Measurements from ENCODE around the gene MED16.

Gene MED16, protein sequence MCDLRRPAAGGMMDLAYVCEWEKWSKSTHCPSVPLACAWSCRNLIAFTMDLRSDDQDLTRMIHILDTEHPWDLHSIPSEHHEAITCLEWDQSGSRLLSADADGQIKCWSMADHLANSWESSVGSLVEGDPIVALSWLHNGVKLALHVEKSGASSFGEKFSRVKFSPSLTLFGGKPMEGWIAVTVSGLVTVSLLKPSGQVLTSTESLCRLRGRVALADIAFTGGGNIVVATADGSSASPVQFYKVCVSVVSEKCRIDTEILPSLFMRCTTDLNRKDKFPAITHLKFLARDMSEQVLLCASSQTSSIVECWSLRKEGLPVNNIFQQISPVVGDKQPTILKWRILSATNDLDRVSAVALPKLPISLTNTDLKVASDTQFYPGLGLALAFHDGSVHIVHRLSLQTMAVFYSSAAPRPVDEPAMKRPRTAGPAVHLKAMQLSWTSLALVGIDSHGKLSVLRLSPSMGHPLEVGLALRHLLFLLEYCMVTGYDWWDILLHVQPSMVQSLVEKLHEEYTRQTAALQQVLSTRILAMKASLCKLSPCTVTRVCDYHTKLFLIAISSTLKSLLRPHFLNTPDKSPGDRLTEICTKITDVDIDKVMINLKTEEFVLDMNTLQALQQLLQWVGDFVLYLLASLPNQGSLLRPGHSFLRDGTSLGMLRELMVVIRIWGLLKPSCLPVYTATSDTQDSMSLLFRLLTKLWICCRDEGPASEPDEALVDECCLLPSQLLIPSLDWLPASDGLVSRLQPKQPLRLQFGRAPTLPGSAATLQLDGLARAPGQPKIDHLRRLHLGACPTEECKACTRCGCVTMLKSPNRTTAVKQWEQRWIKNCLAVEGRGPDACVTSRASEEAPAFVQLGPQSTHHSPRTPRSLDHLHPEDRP

DNA sequence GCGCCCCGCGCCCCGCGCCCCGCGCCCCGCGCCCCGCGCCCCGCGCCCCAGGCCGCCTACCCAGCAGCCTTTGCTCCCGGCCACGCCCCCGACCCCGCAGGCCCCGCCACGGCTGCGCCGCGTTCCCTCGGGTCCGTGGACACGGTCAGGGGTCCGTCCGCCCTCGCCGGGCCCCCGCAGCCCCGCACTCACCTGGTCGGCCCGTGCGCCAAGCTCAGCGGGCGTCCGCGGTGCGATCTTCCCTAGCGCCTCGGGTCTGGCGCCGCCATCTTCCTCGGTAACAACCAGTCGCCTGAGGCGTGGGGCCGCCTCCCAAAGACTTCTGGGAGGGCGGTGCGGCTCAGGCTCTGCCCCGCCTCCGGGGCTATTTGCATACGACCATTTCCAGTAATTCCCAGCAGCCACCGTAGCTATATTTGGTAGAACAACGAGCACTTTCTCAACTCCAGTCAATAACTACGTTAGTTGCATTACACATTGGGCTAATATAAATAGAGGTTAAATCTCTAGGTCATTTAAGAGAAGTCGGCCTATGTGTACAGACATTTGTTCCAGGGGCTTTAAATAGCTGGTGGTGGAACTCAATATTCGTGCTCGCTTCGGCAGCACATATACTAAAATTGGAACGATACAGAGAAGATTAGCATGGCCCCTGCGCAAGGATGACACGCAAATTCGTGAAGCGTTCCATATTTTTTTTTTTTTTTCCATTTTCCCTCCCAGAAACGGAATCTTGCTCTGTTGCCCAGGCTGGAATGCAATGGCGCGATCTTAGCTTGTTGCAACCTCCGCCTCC lies at the start of gene MED16, which contains the start of gene RNU6-9:
MED16 (minus strand) TSS at position 294 of the 796 bp plus-strand sequence. CDS start 2,056 bp downstream, outside the sequence.
RNU6-9 (plus strand) TSS at position 591 of the 796 bp plus-strand sequence.
- DNase-seq, result peak; percentile 95

DNA sequence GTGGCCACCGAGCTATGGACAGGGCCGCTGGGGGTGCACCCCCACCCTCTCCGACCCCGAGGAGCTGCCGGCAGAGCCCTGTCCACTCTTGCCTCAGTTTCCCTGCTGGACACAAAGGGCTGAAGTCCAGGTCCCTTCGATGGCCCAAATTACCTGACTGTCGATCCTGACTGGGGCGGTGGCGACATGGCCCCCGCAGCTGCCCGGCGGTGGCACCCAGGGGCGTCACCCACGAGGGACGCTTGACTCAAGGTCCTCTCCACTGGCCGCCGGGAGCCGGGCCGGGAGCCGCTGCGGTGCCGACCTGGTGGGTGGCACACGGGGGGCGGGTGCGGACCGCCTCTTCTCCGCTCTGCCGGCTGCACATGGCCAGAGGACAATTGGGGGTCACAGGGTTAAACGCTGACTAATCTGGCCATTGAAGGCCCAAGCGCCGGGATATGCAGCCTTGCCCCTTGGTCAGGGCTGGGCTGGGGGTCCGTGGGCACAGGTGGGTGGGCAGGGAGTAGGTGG lies 49.2 kb upstream of the MED16 start:
- DNase-seq, result no peak

DNA sequence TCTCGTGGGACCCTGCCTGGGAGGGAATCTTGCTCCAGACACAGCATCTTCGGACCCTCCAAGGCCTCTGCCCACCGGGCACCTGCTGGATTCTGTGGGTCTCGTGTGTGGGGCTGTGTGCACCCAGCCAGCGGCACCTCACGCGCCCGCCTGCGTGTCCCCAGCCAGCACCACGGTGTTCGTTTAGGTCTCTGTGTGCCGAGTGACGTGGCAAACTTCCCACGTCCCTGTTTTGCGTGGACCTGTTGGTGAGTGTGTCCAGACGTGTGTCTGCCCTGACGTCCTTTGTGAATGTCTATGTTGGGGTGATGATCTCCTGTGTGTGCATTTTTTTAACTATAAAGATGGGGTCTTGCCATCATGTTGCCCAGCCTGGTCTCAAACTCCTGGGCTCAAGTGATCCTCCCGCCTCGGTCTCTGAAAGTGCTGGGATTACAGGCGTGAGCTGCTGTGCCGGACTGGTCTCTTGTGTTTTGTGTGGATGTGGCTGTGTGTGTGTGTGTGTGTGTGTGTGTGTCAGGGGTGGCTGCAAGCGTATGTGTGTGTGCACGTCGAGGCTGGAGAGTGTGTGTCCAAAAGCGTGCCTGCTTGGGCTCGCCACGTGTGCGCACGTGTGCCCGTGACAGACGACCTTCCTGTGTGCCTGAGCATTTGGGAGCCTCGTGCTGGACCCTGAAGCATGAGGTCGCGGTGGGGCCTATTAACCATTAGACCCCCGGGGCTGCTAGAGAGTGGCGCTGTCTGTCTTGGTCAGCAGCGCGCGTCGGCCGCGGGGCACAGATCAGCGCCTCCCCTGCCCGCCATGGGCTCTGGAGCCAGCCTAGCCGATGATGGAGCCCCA lies 48.5 kb upstream of the MED16 start:
- DNase-seq, result no peak

DNA sequence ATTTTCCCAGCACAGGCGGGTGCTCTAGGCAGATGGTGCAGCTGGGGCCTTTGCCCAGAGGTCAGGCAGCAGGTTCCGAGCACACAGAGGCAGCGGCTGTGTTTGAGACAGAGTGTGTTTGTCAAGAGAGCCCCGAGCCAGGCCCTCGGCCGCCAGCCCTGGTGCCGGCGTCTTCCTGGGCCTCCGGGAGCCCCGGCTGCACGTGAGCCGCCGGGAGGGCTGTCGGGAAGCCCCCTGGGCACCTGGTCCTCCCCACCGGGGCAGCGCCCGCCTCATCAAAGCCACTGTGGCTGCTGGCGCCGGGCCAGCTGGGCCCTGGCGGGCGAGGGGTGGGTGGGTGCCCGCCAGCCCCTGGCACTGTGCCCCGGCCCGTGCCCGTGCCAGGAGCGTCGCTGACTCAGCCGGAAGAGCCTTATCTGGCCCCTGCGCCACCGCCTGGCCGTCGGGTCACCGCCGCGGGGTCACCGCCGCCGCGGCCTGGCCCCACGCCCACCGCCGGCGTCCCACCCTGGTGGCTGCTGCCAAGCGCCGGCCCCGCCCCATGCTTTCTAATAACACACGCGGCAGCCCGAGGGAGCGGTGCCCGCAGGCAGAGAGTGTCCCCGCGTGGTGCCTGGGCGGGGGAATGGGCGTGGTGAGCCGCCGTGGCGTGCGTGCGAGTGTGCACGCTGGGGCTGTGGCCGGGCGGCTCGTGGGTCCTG lies 47.8 kb upstream of the MED16 start:
- DNase-seq, result no peak

DNA sequence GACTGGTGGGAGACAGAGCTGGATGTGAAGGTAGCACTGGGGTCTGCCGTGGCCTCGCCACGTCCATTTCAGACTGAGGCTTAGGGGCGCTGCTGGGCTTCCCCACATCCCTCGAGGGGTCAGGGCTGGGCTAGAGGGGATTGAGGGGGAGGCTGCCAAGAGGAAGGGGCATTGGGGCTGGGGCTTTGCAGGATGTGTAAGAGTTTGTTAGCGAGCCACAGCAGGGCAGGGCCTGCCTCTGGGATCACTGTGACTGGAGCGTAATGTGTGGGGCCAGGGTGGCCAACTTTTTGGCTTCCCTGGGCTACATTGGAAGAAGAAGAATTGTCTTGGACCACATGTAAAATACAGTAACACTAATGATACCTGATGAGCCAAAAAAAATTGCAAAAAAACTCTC lies 46.9 kb upstream of the MED16 start:
- no peak for DNase-seq

DNA sequence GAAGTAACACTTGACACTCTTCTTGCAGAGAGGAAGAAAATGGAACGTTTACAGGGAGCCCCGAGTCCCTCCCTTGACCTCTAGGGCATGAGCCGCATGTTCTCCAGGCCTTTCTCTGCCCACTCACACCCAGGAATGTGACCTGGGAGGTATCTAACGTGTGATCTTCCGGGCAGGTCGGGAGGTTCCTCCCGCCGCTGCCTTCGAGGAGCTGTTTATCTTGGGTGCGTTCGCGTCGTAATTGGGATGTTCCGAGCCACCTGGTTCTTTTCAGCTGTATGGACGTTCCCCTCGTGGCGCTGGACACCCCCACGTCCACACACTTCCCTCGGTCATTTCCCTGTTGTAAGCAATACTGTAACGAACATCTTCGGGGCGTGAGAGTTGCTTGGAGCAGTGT lies 46.5 kb upstream of the MED16 start:
- DNase-seq, result no peak

DNA sequence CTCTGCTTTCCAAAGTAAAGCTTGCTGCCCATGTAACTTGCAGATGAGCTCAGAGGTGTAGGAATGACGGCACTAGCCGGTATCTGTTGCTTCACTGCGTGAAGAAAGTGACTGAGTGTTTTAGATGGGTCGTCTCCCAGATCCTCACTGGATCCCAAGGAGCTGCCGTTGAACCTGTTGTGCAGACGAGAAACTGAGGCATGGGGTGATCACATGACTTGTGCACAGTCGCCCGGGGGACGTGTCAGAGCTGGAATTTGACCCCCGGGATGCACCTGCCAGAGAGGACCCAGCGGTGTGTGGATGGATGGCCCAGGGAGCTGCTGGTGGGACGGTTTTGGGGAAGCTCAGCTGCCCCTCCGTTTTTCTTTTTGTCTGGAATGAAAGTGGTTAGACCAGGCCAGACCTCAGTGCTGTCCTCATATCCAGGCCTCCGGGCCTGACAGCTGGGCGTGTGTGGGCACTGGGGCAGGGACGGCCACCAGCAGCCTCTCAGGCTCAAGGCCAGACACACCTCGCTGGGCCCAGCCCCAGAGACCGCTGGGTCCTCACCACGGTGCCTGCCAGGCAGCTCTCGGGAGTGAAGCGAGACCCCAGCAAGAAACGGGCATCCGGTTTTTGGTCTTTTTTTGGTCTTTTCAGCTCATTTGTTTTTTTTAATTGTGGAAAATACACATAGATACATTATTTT lies 45.4 kb upstream of the MED16 start:
- no peak for DNase-seq

DNA sequence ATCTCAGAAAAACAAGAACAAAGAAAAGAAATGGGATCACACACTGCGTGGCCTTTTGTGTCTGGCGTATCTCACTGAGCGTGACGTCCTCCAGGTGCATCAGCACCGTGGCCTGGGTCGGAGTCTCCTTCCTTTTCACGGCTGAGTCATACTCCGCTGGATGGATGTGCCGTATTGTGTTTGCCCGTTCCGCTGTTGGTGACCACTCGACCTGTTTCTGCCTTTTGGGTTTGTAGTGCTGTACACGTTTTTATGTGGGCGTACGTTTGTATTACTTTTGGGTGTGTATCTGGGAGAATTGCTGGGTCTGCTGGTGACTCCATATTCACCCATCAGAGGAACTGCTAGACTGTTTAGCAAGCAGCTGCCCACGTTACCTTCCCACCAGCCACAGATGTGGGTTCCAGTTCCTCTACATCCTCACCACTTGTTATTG lies 44.3 kb upstream of the MED16 start:
- DNase-seq, result peak; percentile 88

DNA sequence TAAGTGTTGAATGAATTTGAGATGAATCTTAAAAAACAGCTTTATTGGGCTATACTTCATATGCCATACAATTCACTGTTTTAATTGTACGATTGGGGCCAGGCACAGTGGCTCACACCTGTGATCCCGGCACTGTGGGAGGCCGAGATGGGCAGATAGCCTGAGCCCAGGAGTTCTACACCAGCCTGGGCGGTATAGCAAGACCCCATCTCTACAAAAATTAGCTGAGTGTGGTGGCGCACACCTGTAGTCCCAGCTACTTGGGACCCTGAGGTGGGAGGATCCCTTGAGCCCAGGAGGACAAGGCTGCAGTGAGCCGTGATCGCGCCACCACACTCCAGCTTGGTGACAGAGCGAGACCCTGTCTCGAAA lies 43.2 kb upstream of the MED16 start:
- no peak for DNase-seq

DNA sequence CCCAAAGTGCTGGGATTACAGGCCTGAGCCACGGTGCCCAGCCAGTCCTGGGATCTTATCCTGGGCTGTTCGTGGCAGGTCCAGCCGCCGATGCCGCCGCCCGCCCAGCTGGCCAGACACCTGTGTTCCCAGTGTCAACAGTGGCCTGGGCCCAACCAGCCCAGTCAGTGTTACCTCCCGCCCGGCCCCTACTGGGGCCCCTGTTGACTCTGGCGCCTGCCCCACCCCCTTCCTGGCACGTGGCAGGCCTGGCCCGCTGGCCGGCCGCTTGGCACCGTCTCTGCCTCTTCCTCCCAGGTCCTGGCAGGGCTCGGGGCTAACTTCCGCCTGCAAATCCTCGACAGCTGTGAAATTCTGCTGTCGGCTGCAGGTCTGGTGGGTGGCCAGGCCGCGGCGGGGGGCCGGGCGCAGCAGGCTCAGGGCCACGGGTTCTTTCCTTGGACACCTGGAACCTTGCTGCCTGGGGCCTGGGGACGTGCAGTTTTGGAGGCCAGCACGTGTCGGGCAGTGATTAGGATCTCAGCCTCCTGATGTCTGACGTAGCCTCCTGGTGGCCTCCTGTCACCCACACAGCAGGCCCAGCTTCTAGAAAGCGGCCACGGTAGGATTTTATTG lies 42.0 kb upstream of the MED16 start:
- no peak for DNase-seq

DNA sequence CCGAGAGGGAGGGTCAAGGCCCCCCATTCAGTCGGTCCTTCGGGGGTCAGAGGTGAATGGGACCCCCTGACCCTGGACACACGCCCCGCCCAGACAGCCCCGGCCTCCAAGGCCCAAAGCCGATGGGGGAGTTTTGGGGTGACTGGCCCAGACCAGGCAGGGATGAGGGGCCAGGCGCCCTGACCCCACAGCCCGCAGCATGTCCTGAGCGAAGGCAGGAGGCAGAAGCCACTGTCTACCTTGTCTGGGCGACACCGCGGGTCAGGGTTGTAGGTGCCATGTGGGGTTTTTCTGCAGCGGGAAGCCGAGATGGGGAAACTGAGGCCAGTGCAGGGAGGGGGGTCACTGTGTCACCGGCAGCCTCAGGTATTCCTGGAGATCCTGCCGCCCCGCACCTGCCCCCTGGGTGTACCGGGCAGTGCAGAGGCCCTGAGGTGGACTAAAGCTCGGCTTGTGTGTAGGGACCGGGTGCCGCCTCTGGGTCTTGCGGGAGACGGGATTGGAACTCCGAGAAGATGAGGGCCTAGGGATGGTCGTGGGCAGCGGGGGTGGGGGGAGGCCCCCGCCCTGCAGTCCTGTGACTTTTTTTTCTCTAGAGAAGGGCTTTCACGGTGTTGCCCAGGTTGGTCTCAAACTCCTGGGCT lies 41.3 kb upstream of the MED16 start:
- DNase-seq, result no peak

DNA sequence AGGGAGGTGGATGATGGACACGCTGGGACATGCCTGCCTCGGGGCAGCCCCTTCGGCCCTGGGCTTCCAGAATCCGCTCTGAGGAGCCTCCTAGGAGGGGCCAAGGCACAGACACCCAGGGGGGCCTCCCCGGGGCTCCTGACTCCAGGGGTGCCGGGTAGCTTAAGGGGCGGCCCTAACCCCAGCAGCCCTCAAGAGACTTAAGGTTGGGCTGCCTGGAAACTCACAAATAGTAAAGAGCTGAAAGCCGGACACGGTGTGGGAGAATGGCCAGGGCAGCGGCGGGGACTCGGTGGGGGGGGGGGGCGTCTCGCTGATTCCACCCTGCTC lies 40.5 kb upstream of the MED16 start:
- no peak for DNase-seq

DNA sequence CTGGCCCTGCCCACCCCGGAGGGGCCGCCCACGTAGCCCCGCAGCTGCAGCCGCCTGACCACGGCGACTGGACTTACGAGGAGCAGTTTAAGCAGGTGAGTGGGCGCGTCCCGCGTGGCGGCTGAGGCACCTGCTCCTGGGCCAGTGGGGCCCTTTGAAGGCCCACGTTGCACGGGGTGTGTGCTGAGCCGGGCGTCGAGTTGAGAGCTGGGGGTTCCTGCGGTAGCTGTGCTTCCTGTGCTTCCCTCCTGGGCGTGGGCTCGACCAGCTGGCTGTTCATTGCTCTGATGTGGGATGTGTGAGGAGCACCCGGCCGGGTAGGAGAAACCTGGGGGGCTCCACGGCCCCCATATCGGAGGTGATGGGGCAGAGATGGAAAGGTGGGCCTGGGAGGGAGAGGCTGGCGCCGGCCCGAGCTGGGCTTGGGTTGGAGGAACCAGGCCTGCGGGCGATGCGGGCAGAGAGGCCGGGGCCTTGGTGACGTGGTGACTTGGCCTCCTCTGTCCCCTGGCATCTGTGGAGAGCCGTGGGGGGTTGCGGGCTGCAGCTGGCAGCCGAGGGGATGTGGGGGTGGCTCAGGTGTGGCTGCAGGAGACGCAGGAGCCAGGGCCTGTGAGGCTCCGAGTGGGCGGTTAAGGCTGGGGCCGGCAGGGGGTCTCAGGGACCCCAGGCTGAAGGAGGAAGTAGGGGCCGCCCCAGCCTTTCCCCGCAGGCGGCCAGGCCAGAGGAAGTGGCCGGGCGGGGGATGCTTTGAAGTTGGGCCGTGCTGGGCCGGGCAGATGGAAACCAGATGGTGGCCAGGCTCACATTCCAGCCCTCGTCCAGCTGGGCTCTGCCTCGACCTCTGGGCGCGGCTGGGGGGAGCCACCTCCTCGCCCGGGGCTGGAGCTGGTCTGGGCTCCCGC lies 39.9 kb upstream of the MED16 start:
- DNase-seq, result peak; percentile 43

DNA sequence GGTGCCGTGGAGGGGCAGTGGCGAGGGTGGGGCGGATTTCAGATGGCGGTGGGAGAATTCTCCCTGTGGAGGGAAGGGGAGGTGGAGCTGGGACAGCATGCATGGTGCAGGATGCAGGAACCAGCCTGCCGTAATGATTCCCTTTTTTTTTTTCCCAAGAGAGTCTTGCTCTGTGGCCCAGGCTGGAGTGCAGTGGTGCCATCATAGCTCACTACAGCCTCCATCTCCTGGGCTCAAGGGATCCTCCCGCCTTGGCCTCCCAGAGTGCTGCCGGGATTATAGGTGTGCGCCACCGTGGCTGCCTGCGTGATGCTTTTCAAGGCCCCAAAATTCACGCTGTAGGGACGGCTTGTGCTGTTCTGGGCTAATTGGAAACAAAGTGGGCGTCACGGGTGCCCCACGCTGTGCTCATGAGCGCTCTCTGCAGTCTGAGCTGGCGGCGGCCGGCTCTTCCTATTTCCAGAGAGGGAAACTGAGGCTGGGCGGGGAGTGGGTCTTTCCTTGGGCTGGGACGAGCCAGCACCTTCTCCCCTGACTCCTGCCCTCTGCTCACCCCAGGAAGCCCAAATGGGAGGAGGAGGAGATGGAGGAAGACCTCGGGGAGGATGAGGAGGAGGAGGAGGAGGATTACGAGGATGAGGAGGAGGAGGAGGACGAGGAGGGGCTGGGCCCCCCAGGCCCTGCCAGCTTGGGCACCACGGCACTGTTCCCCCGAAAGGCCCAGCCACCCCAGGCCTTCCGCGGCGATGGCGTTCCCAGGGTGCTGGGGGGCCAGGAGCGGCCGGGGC lies 39.1 kb upstream of the MED16 start:
- no peak for DNase-seq

DNA sequence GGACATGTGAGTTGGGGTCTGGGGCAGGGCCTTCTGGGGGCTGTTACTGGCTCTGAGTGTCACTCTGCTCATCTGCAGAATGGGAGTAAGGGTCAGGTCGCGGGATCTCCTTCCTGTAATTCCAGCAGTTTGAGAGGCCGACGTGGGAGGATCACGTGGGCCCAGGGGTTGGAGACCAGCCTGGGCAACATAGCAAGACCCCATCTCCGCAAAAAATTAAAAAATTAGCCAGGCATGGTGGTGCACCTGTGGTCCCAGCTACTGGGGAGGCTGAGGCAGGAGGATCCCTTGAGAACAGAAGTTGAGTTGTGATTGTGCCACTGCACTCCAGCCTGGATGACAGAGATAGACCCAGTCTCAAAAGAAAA lies 36.9 kb upstream of the MED16 start:
- DNase-seq, result no peak

DNA sequence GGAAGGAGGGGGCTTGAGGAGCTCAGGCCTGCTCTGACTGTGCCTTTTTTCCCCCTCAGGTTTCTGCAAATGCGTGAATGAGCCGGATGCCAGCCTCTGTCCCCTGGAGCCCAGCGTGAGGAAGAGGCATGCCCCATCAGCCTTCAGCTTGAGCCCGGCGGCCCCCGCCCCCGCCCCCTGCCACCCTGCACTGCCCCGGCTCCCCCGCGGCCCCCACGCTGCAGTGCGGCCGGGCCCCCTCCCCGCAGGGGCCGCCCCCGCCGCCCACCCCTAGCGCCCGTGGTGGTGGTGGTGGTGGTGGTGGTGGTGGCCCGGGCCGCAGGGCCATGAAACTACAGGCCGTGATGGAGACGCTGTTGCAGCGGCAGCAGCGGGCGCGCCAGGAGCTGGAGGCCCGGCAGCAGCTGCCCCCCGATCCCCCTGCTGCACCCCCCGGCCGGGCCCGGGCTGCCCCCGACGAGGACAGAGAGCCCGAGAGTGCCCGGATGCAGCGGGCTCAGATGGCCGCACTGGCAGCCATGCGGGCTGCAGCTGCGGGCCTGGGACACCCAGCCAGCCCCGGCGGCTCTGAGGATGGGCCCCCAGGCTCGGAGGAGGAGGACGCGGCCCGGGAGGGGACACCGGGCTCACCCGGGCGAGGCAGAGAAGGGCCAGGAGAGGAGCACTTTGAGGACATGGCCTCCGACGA lies 36.4 kb upstream of the MED16 start:
- no peak for DNase-seq
